ENCODE results near the gene CPPED1. TPM values are rescaled to one million over a fixed set of nuclear protein-coding genes. Genes with fewer than 3 reads are reported as not detected.

The CPPED1 gene
- total and polyA plus RNA-seq, 2 donors from 2014 or later = 29.7 to 41.1 TPM

- Histone ChIP-seq H3K4me1 (ENCODE audit: control insufficient read depth in 2 of 3, insufficient read depth in 2 of 3, low read depth in 1 of 3, low read length in 3 of 3) (peaks cover 0 to 11% (median 0%) of the 10 kb centered on the region in 3 donors), H3K36me3 (ENCODE audit: control insufficient read depth in 2 of 3, insufficient read depth in 3 of 3, low read length in 3 of 3) (no peaks in the 10 kb centered on the region), H3K27me3 (ENCODE audit: control insufficient read depth, insufficient read depth, low read length) (no peaks in the 10 kb centered on the region), H3K9ac (ENCODE audit: low read length in 3 of 3) (no peak overlapping the region), H3K4me3 (ENCODE audit: low read length in 3 of 3) (no peak overlapping the region), H3K27ac (ENCODE audit: low read depth in 2 of 2, low read length in 2 of 2) (no peak overlapping the region), H3K9me3 (ENCODE audit: control insufficient read depth in 2 of 3, insufficient read depth in 1 of 3, low read length in 3 of 3) (no peaks in the 10 kb centered on the region)
- intact Hi-C loops (cut with DNase I) = no loop called here
- FAIRE-seq (no peak), DNase-seq (no peak)
- TF ChIP-seq CTCF (IDR thresholded peaks at IDR 0.05; ENCODE audit: borderline replicate concordance, extremely low read depth, insufficient read depth) = no peak
Measured at GRCh38 chr16:12758670-12759558, 44.8 kb downstream of the CPPED1 start.

DNA sequence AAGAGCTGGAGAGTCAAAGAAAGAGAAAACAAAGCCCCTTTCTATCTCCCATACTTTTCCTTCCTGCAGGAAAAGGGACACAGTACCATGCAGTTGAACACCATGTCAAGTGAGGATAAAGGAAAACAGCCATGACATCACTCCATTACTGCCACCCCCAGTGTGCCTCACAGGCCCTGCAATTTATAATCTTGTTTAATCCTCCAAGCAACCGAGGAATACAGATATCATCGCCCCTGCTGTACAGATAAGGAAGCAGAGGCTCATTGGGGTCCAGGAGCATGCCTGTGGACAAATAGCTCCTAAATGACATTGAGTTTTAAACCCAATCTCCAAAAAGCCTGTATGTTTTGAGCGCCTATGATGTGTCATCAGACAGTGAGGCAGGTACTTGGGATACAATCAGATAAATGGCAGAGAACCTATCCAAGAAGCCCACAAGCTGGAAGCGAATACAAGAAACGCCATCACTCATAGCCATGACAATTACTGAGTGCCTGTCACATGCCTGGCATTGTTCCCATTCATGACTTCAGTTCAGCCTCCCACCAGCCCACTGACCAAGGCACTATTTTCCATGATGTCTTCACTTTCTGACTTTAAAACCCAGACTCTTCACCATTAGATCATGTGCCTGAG lies 45.5 kb downstream of the CPPED1 start:
- Histone ChIP-seq H3K4me3 (ENCODE audit: low read length in 3 of 3) (no peak overlapping the region), H3K9me3 (ENCODE audit: control insufficient read depth in 2 of 3, insufficient read depth in 1 of 3, low read length in 3 of 3) (no peaks in the 10 kb centered on the region), H3K9ac (ENCODE audit: low read length in 3 of 3) (no peak overlapping the region), H3K36me3 (ENCODE audit: control insufficient read depth in 2 of 3, insufficient read depth in 3 of 3, low read length in 3 of 3) (no peaks in the 10 kb centered on the region), H3K4me1 (ENCODE audit: control insufficient read depth in 2 of 3, insufficient read depth in 2 of 3, low read depth in 1 of 3, low read length in 3 of 3) (peaks cover 0 to 11% (median 0%) of the 10 kb centered on the region in 3 donors), H3K27me3 (ENCODE audit: control insufficient read depth, insufficient read depth, low read length) (no peaks in the 10 kb centered on the region), H3K27ac (ENCODE audit: low read depth in 2 of 2, low read length in 2 of 2) (no peak overlapping the region)
- no peak for TF ChIP-seq CTCF (IDR thresholded peaks at IDR 0.05; ENCODE audit: borderline replicate concordance, extremely low read depth, insufficient read depth)
- FAIRE-seq (no peak), DNase-seq (no peak)
- intact Hi-C loops (cut with DNase I) = no loop called here

- Histone ChIP-seq H3K4me1 (ENCODE audit: control insufficient read depth in 2 of 3, insufficient read depth in 2 of 3, low read depth in 1 of 3, low read length in 3 of 3) (peaks cover 0 to 11% (median 0%) of the 10 kb centered on the region in 3 donors), H3K9ac (ENCODE audit: low read length in 3 of 3) (no peak overlapping the region), H3K36me3 (ENCODE audit: control insufficient read depth in 2 of 3, insufficient read depth in 3 of 3, low read length in 3 of 3) (no peaks in the 10 kb centered on the region), H3K27ac (ENCODE audit: low read depth in 2 of 2, low read length in 2 of 2) (no peak overlapping the region), H3K27me3 (ENCODE audit: control insufficient read depth, insufficient read depth, low read length) (no peaks in the 10 kb centered on the region), H3K4me3 (ENCODE audit: low read length in 3 of 3) (no peak overlapping the region), H3K9me3 (ENCODE audit: control insufficient read depth in 2 of 3, insufficient read depth in 1 of 3, low read length in 3 of 3) (no peaks in the 10 kb centered on the region)
- DNase-seq (no peak), FAIRE-seq (no peak)
- no peak for TF ChIP-seq CTCF (IDR thresholded peaks at IDR 0.05; ENCODE audit: borderline replicate concordance, extremely low read depth, insufficient read depth)
- intact Hi-C loops (cut with DNase I) = no loop called here
Measured at GRCh38 chr16:12757546-12757945, 46.1 kb downstream of the CPPED1 start.

Measured in kidney (tissue), 14 donors.